OCI-LY7 (cell line): ENCODE results near the gene MICALL2. TPM values are rescaled to one million over a fixed set of nuclear protein-coding genes. Genes with fewer than 3 reads are reported as not detected.

Experiments used
- BruUV-seq: library from RNA; stranded (reverse); fragments of 400-500 nt; replicated peaks from 2 replicates; lab custom pipeline; 2021; lab: Mats Ljungman, UMichigan
- CTCF ChIA-PET: fragments of 300-600 bp; sonication (Branson Sonifier 250); formaldehyde crosslinking; loops from one replicate; lab custom pipeline; 2022; ENCODE audit warnings: antibody characterized with exemption; ENCODE audit not compliant: unreplicated experiment; lab: Charles Lee
- POLR2A ChIA-PET: fragments of 300-600 bp; sonication (Branson Sonifier 250); formaldehyde crosslinking; loops from one replicate; lab custom pipeline; 2022; ENCODE audit warnings: antibody characterized with exemption; lab: Charles Lee
- DNase-seq: peaks from one replicate; pipeline ENCODE4 v3.0.0-alpha.2; 2015; ENCODE audit warnings: low spot score
- H2AFZ ChIP-seq: fragments of 200-600 bp; sonication (generic), shearing (Covaris generic); 2 replicates; pipeline ENCODE4 v1.6.1; 2014; ENCODE audit warnings: mild to moderate bottlenecking, antibody characterized with exemption, low read length, moderate library complexity
- H3K27ac ChIP-seq: fragments of 200-600 bp; sonication (generic); 2 replicates; pipeline ENCODE4 v1.5.1; 2014; ENCODE audit warnings: mixed run types, low read depth, mild to moderate bottlenecking, moderate library complexity, low read length, inconsistent platforms; ENCODE audit not compliant: poor library complexity, severe bottlenecking
- H3K36me3 ChIP-seq: fragments of 200-600 bp; sonication (generic); 2 replicates; pipeline ENCODE4 v1.6.1; 2014; ENCODE audit warnings: mild to moderate bottlenecking, antibody characterized with exemption, low read length, moderate library complexity, mixed read lengths; ENCODE audit not compliant: insufficient read depth
- H3K4me1 ChIP-seq: fragments of 200-600 bp; sonication (generic); 2 replicates; pipeline ENCODE4 v1.5.1; 2014; ENCODE audit warnings: mild to moderate bottlenecking, low read length; ENCODE audit not compliant: insufficient read depth, poor library complexity, severe bottlenecking
- H3K4me2 ChIP-seq: fragments of 200-600 bp; sonication (generic); 2 replicates; pipeline ENCODE4 v1.6.1; 2014; ENCODE audit warnings: mild to moderate bottlenecking, low read length
- H3K4me3 ChIP-seq: fragments of 200-600 bp; sonication (generic); 2 replicates; pipeline ENCODE4 v1.5.1; 2014; ENCODE audit warnings: mild to moderate bottlenecking, low read depth, low read length; ENCODE audit not compliant: poor library complexity, severe bottlenecking
- H3K79me2 ChIP-seq: fragments of 200-600 bp; sonication (generic); 2 replicates; pipeline ENCODE4 v1.6.1; 2016; ENCODE audit warnings: low read depth, mild to moderate bottlenecking, low read length, moderate library complexity, mixed read lengths; ENCODE audit not compliant: insufficient read depth
- H3K9me2 ChIP-seq: fragments of 200-600 bp; sonication (generic); 2 replicates; pipeline ENCODE4 v1.6.1; 2016; ENCODE audit warnings: mild to moderate bottlenecking, low read length, mixed read lengths; ENCODE audit not compliant: insufficient read depth
- H3K9me3 ChIP-seq: fragments of 200-600 bp; sonication (generic); 2 replicates; pipeline ENCODE4 v1.6.1; 2014; ENCODE audit warnings: mild to moderate bottlenecking, mixed run types, low read length, mixed read lengths
- H4K20me1 ChIP-seq: fragments of 200-600 bp; sonication (generic); 2 replicates; pipeline ENCODE4 v1.6.1; 2014; ENCODE audit warnings: mild to moderate bottlenecking, antibody characterized with exemption, low read length, moderate library complexity, mixed read lengths; ENCODE audit not compliant: insufficient read depth
- CTCF ChIP-seq: fragments of 200-600 bp; sonication (generic); conservative IDR thresholded peaks from 2 replicates; pipeline ENCODE4 v1.5.1; 2014; ENCODE audit warnings: mild to moderate bottlenecking, antibody characterized with exemption, low read length, moderate library complexity, mixed read lengths
- EZH2phosphoT487 ChIP-seq: fragments of 200-600 bp; sonication (generic); IDR thresholded peaks from 2 replicates; pipeline ENCODE4 v1.6.1; 2018; ENCODE audit warnings: low read depth, borderline replicate concordance, mild to moderate bottlenecking, mixed run types, antibody characterized with exemption, low read length, moderate library complexity, mixed read lengths
- intact Hi-C: fragments of 100-400 bp; cut with micrococcal nuclease; formaldehyde crosslinking; loops from one replicate; pipeline ENCODE4 v1.10.0; 2022; ENCODE audit not compliant: unreplicated experiment
- total RNA-seq, 2 experiments: library from RNA; depleted of rRNA in 1 of 2; stranded (reverse); fragments of >200 nt in 1 of 2; shearing (Covaris generic) in 1 of 2; gene quantifications; 2 replicates each; pipeline ENCODE4 v1.2.3, GENCODE V29; 2014 to 2022

MICALL2 gene
- total RNA-seq, 2 experiments from 2014 or later, result 1.4 to 4.5 TPM

- H3K9me3 ChIP-seq, result no peaks in the 10 kb centered on the region
- no peaks in the 10 kb centered on the region for H4K20me1 ChIP-seq
- intact Hi-C loops, result no loop called here
- no peak for DNase-seq
- peaks cover 89% of the 10 kb centered on the region for H3K36me3 ChIP-seq
- H3K4me2 ChIP-seq, result no peak overlapping the region
- no peak overlapping the region for H3K27ac ChIP-seq
- POLR2A ChIA-PET, result no interaction called here
- no peak overlapping the region for H2AFZ ChIP-seq
- TF ChIP-seq EZH2phosphoT487, result no peak
- no peak for TF ChIP-seq CTCF
- BruUV-seq, result no TSS peak
- CTCF ChIA-PET, result no interaction called here
- no peaks in the 10 kb centered on the region for H3K4me1 ChIP-seq
- H3K4me3 ChIP-seq, result no peak overlapping the region
- no peaks in the 10 kb centered on the region for H3K9me2 ChIP-seq
- H3K79me2 ChIP-seq, result no peaks in the 10 kb centered on the region
Observed at GRCh38 chr7:1487466-1487865, 28.2 kb upstream of the MICALL2 start.

- Histone ChIP-seq H3K4me2 (no peak overlapping the region), H3K9me3 (no peaks in the 10 kb centered on the region), H3K4me3 (no peak overlapping the region), H2AFZ (no peak overlapping the region), H4K20me1 (no peaks in the 10 kb centered on the region), H3K4me1 (no peaks in the 10 kb centered on the region), H3K79me2 (no peaks in the 10 kb centered on the region), H3K27ac (no peak overlapping the region), H3K36me3 (peaks cover 88% of the 10 kb centered on the region), H3K9me2 (no peaks in the 10 kb centered on the region)
- intact Hi-C loops, result no loop called here
- CTCF ChIA-PET, result no interaction called here
- BruUV-seq, result no TSS peak
- DNase-seq, result no peak
- TF ChIP-seq EZH2phosphoT487, result no peak
- TF ChIP-seq CTCF, result no peak
- POLR2A ChIA-PET, result no interaction called here
Observed at GRCh38 chr7:1486571-1486970, 27.3 kb upstream of the MICALL2 start.

GRCh38 chr7:1485156-1485555 is 25.9 kb upstream of the MICALL2 start:
- H4K20me1 ChIP-seq, result no peaks in the 10 kb centered on the region
- no peaks in the 10 kb centered on the region for H3K4me1 ChIP-seq
- BruUV-seq, result no TSS peak
- no peaks in the 10 kb centered on the region for H3K9me3 ChIP-seq
- TF ChIP-seq CTCF (no peak), EZH2phosphoT487 (no peak)
- no peak overlapping the region for H3K4me2 ChIP-seq
- no peak for DNase-seq
- intact Hi-C loops, result no loop called here
- peaks cover 88% of the 10 kb centered on the region for H3K36me3 ChIP-seq
- no peak overlapping the region for H2AFZ ChIP-seq
- ChIA-PET POLR2A (interaction anchor here (0.6 to 0.9 kb wide), 2 partner anchors 236 to 1037 kb away, joined by 4 to 5 read pairs; no protein-coding TSS in a partner anchor), CTCF (no interaction called here)
- no peaks in the 10 kb centered on the region for H3K79me2 ChIP-seq
- no peak overlapping the region for H3K27ac ChIP-seq
- no peaks in the 10 kb centered on the region for H3K9me2 ChIP-seq
- H3K4me3 ChIP-seq, result no peak overlapping the region
